Measurements from ENCODE around the gene SLC35E4.

- TF ChIP-seq ATF3 (IDR thresholded peaks at IDR 0.05) (no peak), CTCF (IDR thresholded peaks at IDR 0.05; ENCODE audit: low read depth, low read length, missing input control) (no peak), YY1 (IDR thresholded peaks at IDR 0.05) (no peak)
These were observed 37.6 kb downstream of the SLC35E4 start for GRCh38 chr22:30673136-30673535.

Data from liver (tissue), 3 donors.